KMS-11 (cell line): ENCODE data around the gene SMC4.

Source experiments
- H2AFZ ChIP-seq: fragments of 200-600 bp; sonication (generic); 2 replicates; pipeline ENCODE4 v1.6.1; 2016; ENCODE audit warnings: antibody characterized with exemption, mixed run types, low read depth
- H3K27ac ChIP-seq: fragments of 200-600 bp; sonication (generic); 2 replicates; pipeline ENCODE4 v1.6.1; 2016; ENCODE audit warnings: mild to moderate bottlenecking, mixed run types
- H3K27me3 ChIP-seq: fragments of 200-600 bp; sonication (generic); 2 replicates; pipeline ENCODE4 v1.6.1; 2017; ENCODE audit warnings: mild to moderate bottlenecking, low read depth, mixed run types, moderate library complexity; ENCODE audit not compliant: insufficient read depth
- H3K36me3 ChIP-seq: fragments of 200-600 bp; sonication (generic); 2 replicates; pipeline ENCODE4 v1.6.1; 2017; ENCODE audit warnings: mild to moderate bottlenecking, mixed run types; ENCODE audit not compliant: insufficient read depth
- H3K4me1 ChIP-seq: fragments of 200-600 bp; sonication (generic); 2 replicates; pipeline ENCODE4 v1.6.1; 2016; ENCODE audit warnings: mild to moderate bottlenecking, low read depth, mixed run types; ENCODE audit not compliant: poor library complexity, severe bottlenecking
- H3K4me2 ChIP-seq: fragments of 200-600 bp; sonication (generic); 2 replicates; pipeline ENCODE4 v1.7.0; 2016; ENCODE audit warnings: mild to moderate bottlenecking, mixed run types
- H3K4me3 ChIP-seq: fragments of 200-600 bp; sonication (generic); IDR thresholded peaks from 2 replicates; pipeline ENCODE4 v1.6.1; 2017; ENCODE audit warnings: low read depth, low read length, mixed read lengths; ENCODE audit not compliant: insufficient read depth
- H3K79me2 ChIP-seq: fragments of 200-600 bp; sonication (generic); 2 replicates; pipeline ENCODE4 v1.6.1; 2016; ENCODE audit warnings: low read depth, mixed run types; ENCODE audit not compliant: insufficient read depth
- H3K9ac ChIP-seq: fragments of 200-600 bp; sonication (generic); 2 replicates; pipeline ENCODE4 v1.6.1; 2016; ENCODE audit warnings: mild to moderate bottlenecking, mixed run types
- H4K20me1 ChIP-seq: fragments of 200-600 bp; sonication (generic); 2 replicates; pipeline ENCODE4 v1.6.1; 2016; ENCODE audit warnings: mild to moderate bottlenecking, mixed run types; ENCODE audit not compliant: insufficient read depth
- TF ChIP-seq, protein P1 (sequence below): fragments of 200-600 bp; sonication (generic); conservative IDR thresholded peaks from 2 replicates; pipeline ENCODE4 v1.6.1; 2017; ENCODE audit warnings: low read depth, mild to moderate bottlenecking, antibody characterized with exemption, low read length, moderate library complexity, mixed read lengths

The SMC4 gene

DNA sequence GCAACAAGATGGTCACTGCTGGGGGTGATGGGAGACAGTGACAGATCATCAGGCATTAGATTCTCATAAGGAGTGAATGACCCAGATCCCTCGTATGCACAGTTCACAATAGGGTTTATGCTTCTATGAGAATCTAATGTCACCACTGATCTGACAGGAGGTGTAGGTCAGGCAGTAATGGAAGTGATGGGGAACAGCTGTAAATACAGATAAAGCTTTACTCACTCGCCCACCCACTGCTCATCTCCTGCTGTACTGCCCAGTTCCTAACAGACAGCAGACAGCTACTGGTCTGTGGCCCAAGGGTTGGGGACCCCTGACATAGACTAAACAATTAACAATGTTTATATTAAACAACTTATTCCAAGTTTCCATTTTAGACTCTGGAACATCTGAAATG, 25.8 kb upstream of the SMC4 start:
- no peaks in the 10 kb centered on the region for H4K20me1 ChIP-seq
- H3K79me2 ChIP-seq: no peaks in the 10 kb centered on the region
- no peak overlapping the region for H3K9ac ChIP-seq
- no peaks in the 10 kb centered on the region for H3K27me3 ChIP-seq
- peaks cover 43% of the 10 kb centered on the region for H3K4me1 ChIP-seq
- no peak overlapping the region for H2AFZ ChIP-seq
- no peaks in the 10 kb centered on the region for H3K36me3 ChIP-seq
- H3K4me2 ChIP-seq: no peak overlapping the region
- no peak overlapping the region for H3K4me3 ChIP-seq
- H3K27ac ChIP-seq: no peak overlapping the region
- TF ChIP-seq, protein P1, sequence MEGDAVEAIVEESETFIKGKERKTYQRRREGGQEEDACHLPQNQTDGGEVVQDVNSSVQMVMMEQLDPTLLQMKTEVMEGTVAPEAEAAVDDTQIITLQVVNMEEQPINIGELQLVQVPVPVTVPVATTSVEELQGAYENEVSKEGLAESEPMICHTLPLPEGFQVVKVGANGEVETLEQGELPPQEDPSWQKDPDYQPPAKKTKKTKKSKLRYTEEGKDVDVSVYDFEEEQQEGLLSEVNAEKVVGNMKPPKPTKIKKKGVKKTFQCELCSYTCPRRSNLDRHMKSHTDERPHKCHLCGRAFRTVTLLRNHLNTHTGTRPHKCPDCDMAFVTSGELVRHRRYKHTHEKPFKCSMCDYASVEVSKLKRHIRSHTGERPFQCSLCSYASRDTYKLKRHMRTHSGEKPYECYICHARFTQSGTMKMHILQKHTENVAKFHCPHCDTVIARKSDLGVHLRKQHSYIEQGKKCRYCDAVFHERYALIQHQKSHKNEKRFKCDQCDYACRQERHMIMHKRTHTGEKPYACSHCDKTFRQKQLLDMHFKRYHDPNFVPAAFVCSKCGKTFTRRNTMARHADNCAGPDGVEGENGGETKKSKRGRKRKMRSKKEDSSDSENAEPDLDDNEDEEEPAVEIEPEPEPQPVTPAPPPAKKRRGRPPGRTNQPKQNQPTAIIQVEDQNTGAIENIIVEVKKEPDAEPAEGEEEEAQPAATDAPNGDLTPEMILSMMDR: no peak

DNA sequence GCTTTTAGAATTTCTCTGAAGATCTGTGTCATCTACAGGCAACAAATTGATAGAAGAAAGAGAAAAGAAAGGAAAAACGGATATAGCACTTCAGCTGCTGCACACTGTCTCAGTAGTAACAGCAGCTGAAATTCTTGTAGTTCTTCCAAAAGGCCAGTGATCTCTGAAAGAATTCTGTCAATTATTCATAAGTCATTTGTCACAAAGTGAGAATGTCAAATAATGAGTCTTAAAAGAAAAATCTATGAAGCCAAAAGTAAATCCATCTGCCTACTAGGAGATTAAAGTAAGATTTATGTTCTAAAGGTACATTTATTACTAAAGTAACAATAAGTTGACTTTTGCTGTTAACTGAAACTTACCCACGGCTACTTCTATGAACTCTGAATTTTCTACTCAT, 25.0 kb upstream of the SMC4 start:
- Histone ChIP-seq H3K4me3 (no peak overlapping the region), H3K27ac (no peak overlapping the region), H4K20me1 (no peaks in the 10 kb centered on the region), H3K27me3 (no peaks in the 10 kb centered on the region), H3K79me2 (no peaks in the 10 kb centered on the region), H3K4me2 (no peak overlapping the region), H2AFZ (no peak overlapping the region), H3K9ac (no peak overlapping the region), H3K4me1 (peaks cover 42% of the 10 kb centered on the region), H3K36me3 (no peaks in the 10 kb centered on the region)
- TF ChIP-seq, protein P1: no peak

DNA sequence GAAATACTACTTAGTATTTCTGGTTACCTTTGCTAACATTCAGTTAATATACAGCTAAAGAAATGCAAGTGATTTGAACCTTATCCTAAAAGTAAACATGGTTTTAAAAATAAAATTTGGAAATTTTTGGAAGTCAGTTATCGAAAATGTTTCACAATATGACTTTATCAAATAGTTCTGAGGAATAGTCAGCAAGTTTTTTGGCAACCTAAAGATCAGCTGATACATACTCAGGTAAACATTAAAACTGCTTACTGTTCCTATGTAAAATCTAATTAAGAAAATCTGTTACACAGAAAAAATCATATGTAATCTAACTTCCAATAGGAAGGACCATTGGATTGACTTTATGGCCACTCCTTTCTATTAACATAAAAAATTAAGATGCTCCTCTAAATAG, 24.5 kb upstream of the SMC4 start:
- H3K4me2 ChIP-seq: no peak overlapping the region
- TF ChIP-seq, protein P1: no peak
- no peak overlapping the region for H3K4me3 ChIP-seq
- peaks cover 42% of the 10 kb centered on the region for H3K4me1 ChIP-seq
- no peaks in the 10 kb centered on the region for H3K36me3 ChIP-seq
- H3K27me3 ChIP-seq: no peaks in the 10 kb centered on the region
- H3K9ac ChIP-seq: no peak overlapping the region
- no peaks in the 10 kb centered on the region for H3K79me2 ChIP-seq
- H3K27ac ChIP-seq: no peak overlapping the region
- H2AFZ ChIP-seq: no peak overlapping the region
- no peaks in the 10 kb centered on the region for H4K20me1 ChIP-seq

DNA sequence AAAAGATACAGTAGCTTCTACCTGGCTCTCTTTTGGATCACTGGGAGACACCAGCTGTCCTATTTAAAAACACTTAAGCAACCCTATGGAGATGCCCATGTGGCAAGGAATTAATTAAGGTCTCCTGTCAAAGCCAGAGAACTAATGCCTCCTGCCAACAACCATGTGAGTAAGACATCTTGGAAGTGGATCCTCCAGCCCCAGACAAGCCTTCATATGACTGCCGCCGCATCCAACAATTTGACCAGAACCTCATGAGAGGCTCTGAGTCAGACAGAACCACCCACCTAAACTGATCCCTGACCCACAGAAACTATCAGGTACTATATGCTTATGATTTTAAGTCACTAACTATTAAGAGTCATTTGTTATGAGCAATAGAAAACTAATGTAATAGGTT, 22.8 kb upstream of the SMC4 start:
- peaks cover 25% of the 10 kb centered on the region for H3K4me1 ChIP-seq
- no peak overlapping the region for H3K4me3 ChIP-seq
- H2AFZ ChIP-seq: no peak overlapping the region
- H3K79me2 ChIP-seq: no peaks in the 10 kb centered on the region
- H4K20me1 ChIP-seq: no peaks in the 10 kb centered on the region
- no peak overlapping the region for H3K9ac ChIP-seq
- H3K4me2 ChIP-seq: no peak overlapping the region
- no peaks in the 10 kb centered on the region for H3K36me3 ChIP-seq
- no peaks in the 10 kb centered on the region for H3K27me3 ChIP-seq
- TF ChIP-seq, protein P1: no peak
- H3K27ac ChIP-seq: no peak overlapping the region
